ENCODE data around the gene TRIM72. TPM values are rescaled to one million over a fixed set of nuclear protein-coding genes. Genes with fewer than 3 reads are reported as not detected.

TRIM72 gene
- total and polyA plus RNA-seq, 2 of the 4 experiments (the other 2 are of a cell fraction), result not detected

GRCh38 chr16:31185339-31185738 lies 28.6 kb upstream of the TRIM72 start:
- peaks cover 77% of the 10 kb centered on the region for H3K36me3 ChIP-seq (ENCODE audit: control insufficient read depth, insufficient read depth, low read length)

More at GRCh38 chr16:31185339-31185738, 28.6 kb upstream of the TRIM72 start:
- no TSS peak for BruUV-seq (replicated peaks)
- no peaks in the 10 kb centered on the region for H3K27me3 ChIP-seq (ENCODE audit: control insufficient read depth, insufficient read depth, low read length)
- H3K14ac ChIP-seq (replicated peaks; ENCODE audit: low read depth, low read length), result no peak overlapping the region
- dilution Hi-C loops (cut with HindIII; ENCODE audit: low sequenced_read_pairs, unreplicated experiment) (no loop called here), in situ Hi-C loops (cut with MboI; ENCODE audit: low sequenced_read_pairs) (no loop called here), intact Hi-C loops (cut with micrococcal nuclease) (loop anchor here (10.0 kb wide), 1 partner anchor 689 kb away; the partner anchor contains the start of gene ZNF267)
- no peak overlapping the region for H3K18ac ChIP-seq (ENCODE audit: low read depth, low read length)
- H4K91ac ChIP-seq (ENCODE audit: insufficient read depth, low read depth, low read length), result no peak overlapping the region
- no peak overlapping the region for H2AK5ac ChIP-seq (ENCODE audit: low read depth, low read length)
- no peak for ATAC-seq (ENCODE audit: low read depth)
- H2BK15ac ChIP-seq (ENCODE audit: low read depth, low read length), result no peak overlapping the region
- H3K9me1 ChIP-seq (ENCODE audit: insufficient read depth, low read length), result peaks cover 6% of the 10 kb centered on the region; the same call in 1 of the 2 replicates
- H3K9me3 ChIP-seq (ENCODE audit: control insufficient read depth, insufficient read depth, low read length), result no peaks in the 10 kb centered on the region
- POLR2A ChIA-PET (ENCODE audit: unreplicated experiment), result no interaction called here
- peaks cover 40 to 75% of the 10 kb centered on the region in 2 experiments for H3K79me1 ChIP-seq (ENCODE audit: low read depth in 1 of 2, low read length in 2 of 2)
- H4K20me1 ChIP-seq (ENCODE audit: insufficient read depth, low read length), result peaks cover 97% of the 10 kb centered on the region
- no peak overlapping the region for H2BK120ac ChIP-seq (ENCODE audit: low read depth, low read length)
- no peak overlapping the region for H3K23ac ChIP-seq (ENCODE audit: low read depth, low read length)
- H2BK20ac ChIP-seq (ENCODE audit: low read depth, low read length), result no peak overlapping the region
- H3K4ac ChIP-seq (ENCODE audit: low read depth, low read length), result no peak overlapping the region
- no peak overlapping the region for H2AFZ ChIP-seq (replicated peaks; ENCODE audit: low read length, poor library complexity)
- H3K9ac ChIP-seq (ENCODE audit: low read depth, low read length), result no peak overlapping the region
- no peak overlapping the region for H2AK9ac ChIP-seq (replicated peaks; ENCODE audit: low read depth, low read length, poor library complexity)
- H3K4me3 ChIP-seq (ENCODE audit: insufficient read depth, low read depth, low read length), result no peak overlapping the region
- no peak overlapping the region for H3K27ac ChIP-seq (ENCODE audit: insufficient read depth, low read length)
- H2BK5ac ChIP-seq (ENCODE audit: low read depth, low read length, poor library complexity, severe bottlenecking), result no peak overlapping the region
- WGBS, 2 experiments (ENCODE audit: extremely low coverage in 2 of 2, insufficient read length in 1 of 2), result 75% methylated on average over 2 of the region's 5 CpGs; no CpG with 5 or more reads in 1 of the 2 experiments
- peaks cover 5% of the 10 kb centered on the region; the same call in 1 of the 2 replicates for H3K4me1 ChIP-seq (ENCODE audit: control insufficient read depth, insufficient read depth, low read length)
- no peak overlapping the region for H4K8ac ChIP-seq (ENCODE audit: low read depth in 2 of 2, low read length in 2 of 2)
- CTCF ChIA-PET, result no interaction called here
- no peak for DNase-seq
- no peak for TF ChIP-seq CHD1 (IDR thresholded peaks at IDR 0.05; ENCODE audit: low read depth, low read length)
- no peak for TF ChIP-seq RCOR1 (IDR thresholded peaks at IDR 0.05; ENCODE audit: insufficient replicate concordance, low read length)
- no peak for TF ChIP-seq MAZ (IDR thresholded peaks at IDR 0.05; ENCODE audit: borderline replicate concordance, low read depth, low read length)
- TF ChIP-seq MAFK (IDR thresholded peaks at IDR 0.05; ENCODE audit: low read depth, low read length), result no peak
- no peak for TF ChIP-seq CTCF (conservative IDR thresholded peaks at IDR 0.05; ENCODE audit: low read depth, low read length)
- TF ChIP-seq MXI1 (IDR thresholded peaks at IDR 0.05; ENCODE audit: borderline replicate concordance, low read depth, low read length), result no peak
- no peak for TF ChIP-seq FOS (IDR thresholded peaks at IDR 0.05; ENCODE audit: low read depth, low read length)
- no peak for TF ChIP-seq ELK1 (IDR thresholded peaks at IDR 0.05; ENCODE audit: borderline replicate concordance, low read depth, low read length)
- no peak for TF ChIP-seq RFX5 (IDR thresholded peaks at IDR 0.05; ENCODE audit: low read depth, low read length)
- TF ChIP-seq BHLHE40 (IDR thresholded peaks at IDR 0.05; ENCODE audit: low read depth, low read length), result no peak
- TF ChIP-seq CEBPB (IDR thresholded peaks at IDR 0.05; ENCODE audit: low read depth, low read length), result no peak
- no peak for TF ChIP-seq RAD21 (IDR thresholded peaks at IDR 0.05; ENCODE audit: low read length)
- TF ChIP-seq NFE2L2 (IDR thresholded peaks at IDR 0.05; ENCODE audit: low read depth, low read length), result no peak
- H4K5ac ChIP-seq (ENCODE audit: low read depth, low read length), result no peak overlapping the region
- no peak overlapping the region for H3K56ac ChIP-seq (ENCODE audit: extremely low read depth, insufficient read depth, low read length)
- no peak overlapping the region for H3K4me2 ChIP-seq (ENCODE audit: low read depth, low read length)
